SJSA1 (cell line): Measurements from ENCODE around the gene NIT2. TPM values are rescaled to one million over a fixed set of nuclear protein-coding genes. Genes with fewer than 3 reads are reported as not detected.
A peak's percentile ranks its signal among the peaks of the same experiment; 100 is the strongest.

ENCODE experiments used
- DNase-seq, 2 experiments: peaks; one replicate each; pipeline ENCODE4 v3.0.0-alpha.2; 2015 to 2020; ENCODE audit warnings: low spot score in 2 of 2, low read depth in 1 of 2
- H3K27ac ChIP-seq: fragments of 250-450 bp; sonication (Bioruptor Pico); 2 replicates; pipeline ENCODE4 v1.5.1; 2020; ENCODE audit warnings: mild to moderate bottlenecking, moderate library complexity
- H3K27me3 ChIP-seq: fragments of 250-450 bp; sonication (Bioruptor Pico); replicated peaks from 2 replicates; pipeline ENCODE4 v1.5.1; 2020; ENCODE audit warnings: mild to moderate bottlenecking, moderate library complexity
- H3K36me3 ChIP-seq: fragments of 250-450 bp; sonication (Bioruptor Pico); 2 replicates; pipeline ENCODE4 v1.5.1; 2020; ENCODE audit warnings: mild to moderate bottlenecking
- H3K4me1 ChIP-seq: fragments of 250-450 bp; sonication (Bioruptor Pico); replicated peaks from 2 replicates; pipeline ENCODE4 v1.6.1; 2021; ENCODE audit warnings: mild to moderate bottlenecking
- H3K4me3 ChIP-seq: fragments of 250-450 bp; sonication (Bioruptor Pico); 2 replicates; pipeline ENCODE4 v1.5.1; 2020; ENCODE audit warnings: mild to moderate bottlenecking
- H3K9me3 ChIP-seq: fragments of 250-450 bp; sonication (Bioruptor Pico); replicated peaks from 2 replicates; pipeline ENCODE4 v1.5.1; 2020; ENCODE audit warnings: mild to moderate bottlenecking
- total RNA-seq: library from RNA; depleted of rRNA; stranded (reverse); fragments of >200 nt; shearing (Covaris generic); gene quantifications from 2 replicates; pipeline ENCODE4 v1.2.3, GENCODE V29; 2014

The NIT2 gene
- total RNA-seq, 1 experiment from 2014 or later: 34.2 TPM

DNA sequence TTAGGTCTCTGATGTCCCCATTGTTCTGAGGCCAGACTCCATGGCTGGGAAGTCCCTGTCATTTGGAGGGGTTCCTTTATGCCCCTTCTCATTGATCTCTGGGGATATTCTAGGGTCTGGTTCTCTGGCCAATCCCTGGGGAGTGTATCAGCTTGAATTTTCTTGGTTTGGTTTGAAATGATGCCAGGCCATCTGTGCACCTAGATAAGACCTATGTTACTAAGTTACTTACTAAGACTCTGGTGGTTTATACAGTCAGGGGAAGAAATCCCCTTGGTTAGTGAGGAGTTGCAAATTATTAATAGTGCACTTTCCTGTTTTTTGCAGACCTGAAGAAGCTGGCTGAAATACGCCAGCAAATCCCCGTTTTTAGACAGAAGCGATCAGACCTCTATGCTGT lies 20.3 kb downstream of the NIT2 start:
- no peaks in the 10 kb centered on the region for H3K27me3 ChIP-seq
- H3K4me1 ChIP-seq: no peaks in the 10 kb centered on the region
- DNase-seq: no peak
- H3K9me3 ChIP-seq: no peaks in the 10 kb centered on the region
- no peak overlapping the region for H3K4me3 ChIP-seq
- no peak overlapping the region for H3K27ac ChIP-seq
- H3K36me3 ChIP-seq: peaks cover 43% of the 10 kb centered on the region

DNA sequence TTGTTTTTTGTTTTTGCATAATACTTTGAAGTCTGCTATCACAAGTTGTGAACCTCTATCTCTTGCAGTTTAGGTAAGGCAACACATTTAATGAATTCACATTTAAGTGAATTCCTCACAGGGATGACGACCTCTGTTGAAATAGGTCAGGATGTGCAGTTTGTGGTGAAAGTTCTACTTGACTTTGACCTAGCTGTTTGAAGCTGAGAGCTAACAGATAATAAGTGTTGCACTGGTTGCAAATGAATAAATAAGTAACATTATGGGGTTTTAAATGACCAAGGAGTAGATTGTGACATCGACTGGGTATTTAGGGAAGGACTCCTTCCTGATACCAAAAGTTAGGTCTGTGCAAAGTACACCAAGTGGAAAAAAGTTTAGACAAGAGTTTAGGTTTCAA lies 23.9 kb downstream of the NIT2 start:
- no peak overlapping the region for H3K27ac ChIP-seq
- no peaks in the 10 kb centered on the region for H3K27me3 ChIP-seq
- H3K4me1 ChIP-seq: no peaks in the 10 kb centered on the region
- H3K9me3 ChIP-seq: no peaks in the 10 kb centered on the region
- H3K36me3 ChIP-seq: peaks cover 40% of the 10 kb centered on the region
- DNase-seq: no peak
- H3K4me3 ChIP-seq: no peak overlapping the region

DNA sequence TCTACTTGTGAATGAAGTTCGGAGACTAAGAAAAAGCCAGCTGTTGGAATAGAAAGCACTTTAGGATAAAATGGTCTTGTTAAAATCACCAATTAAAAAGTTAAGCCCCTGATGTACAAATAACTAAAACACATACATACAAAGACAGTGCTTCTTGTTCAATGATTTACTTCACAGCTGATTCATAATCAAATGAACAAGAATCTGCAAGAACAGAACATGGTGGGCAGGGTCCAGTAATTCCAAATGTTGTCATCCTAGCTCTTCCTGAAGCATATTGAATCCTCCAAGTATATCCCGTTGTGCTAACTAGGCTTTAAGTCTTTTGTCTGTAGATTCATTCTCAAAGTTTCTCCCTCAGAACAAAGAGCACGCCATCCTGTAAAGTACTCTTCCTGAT lies 24.5 kb downstream of the NIT2 start:
- Histone ChIP-seq H3K27ac (no peak overlapping the region), H3K4me1 (no peaks in the 10 kb centered on the region), H3K36me3 (peaks cover 40% of the 10 kb centered on the region), H3K4me3 (no peak overlapping the region), H3K9me3 (no peaks in the 10 kb centered on the region), H3K27me3 (no peaks in the 10 kb centered on the region)
- DNase-seq: no peak

DNA sequence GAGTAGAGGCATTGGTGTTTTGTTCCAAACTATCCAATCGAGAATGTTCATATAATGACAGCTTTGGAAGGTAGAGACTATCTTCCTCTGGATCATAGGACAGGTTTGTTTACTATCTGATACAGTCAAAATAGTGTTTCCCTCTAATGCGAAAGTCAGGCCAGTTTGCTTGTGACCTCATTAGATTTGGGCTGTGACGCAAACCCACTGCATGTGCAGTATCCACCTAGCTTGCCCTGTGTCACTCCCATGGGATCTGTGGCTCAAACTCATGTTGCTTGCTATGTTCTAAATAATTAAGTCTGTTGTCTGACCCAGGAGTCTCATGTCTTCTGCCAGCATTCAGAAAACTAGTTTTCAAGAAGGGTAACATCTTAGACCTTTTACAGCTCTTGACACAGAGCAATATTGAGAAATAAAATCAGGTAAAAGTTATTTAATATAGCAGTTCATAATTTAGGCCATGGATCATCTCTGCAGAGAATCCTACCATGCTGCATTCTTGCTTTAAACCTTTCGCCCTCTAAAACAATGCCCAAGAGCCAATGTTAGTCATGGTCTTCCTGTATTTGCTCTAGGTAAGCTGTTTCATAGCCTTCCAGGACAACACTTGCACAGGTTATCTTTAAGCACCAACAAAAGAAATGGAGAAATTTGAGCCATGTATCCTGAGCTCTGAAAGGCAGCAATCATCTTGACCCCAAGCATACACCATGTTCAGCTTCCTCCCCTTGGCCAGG lies 26.4 kb downstream of the NIT2 start:
- Histone ChIP-seq H3K27ac (no peak overlapping the region), H3K4me1 (no peaks in the 10 kb centered on the region), H3K36me3 (peaks cover 49% of the 10 kb centered on the region), H3K9me3 (no peaks in the 10 kb centered on the region), H3K4me3 (no peak overlapping the region), H3K27me3 (no peaks in the 10 kb centered on the region)
- DNase-seq: no peak

DNA sequence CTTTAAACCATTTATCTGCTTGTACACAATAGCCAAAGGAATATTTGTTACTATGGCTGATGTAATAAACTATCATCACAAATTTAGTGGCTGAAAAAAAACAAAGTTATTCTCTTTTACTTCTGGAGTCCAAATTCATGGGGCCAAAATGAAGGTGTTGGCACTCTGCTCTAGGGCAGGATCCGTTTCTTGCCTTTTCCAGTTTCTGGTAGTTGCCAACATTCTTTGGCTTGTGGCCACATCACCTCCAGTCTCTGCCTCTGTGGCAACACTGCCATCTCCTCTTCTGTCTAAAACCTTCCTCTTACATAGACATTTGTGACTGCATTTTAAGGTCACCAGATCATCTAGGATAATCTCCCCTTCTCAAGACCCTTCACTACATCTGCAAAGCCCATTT lies 27.3 kb downstream of the NIT2 start:
- DNase-seq: no peak

DNA sequence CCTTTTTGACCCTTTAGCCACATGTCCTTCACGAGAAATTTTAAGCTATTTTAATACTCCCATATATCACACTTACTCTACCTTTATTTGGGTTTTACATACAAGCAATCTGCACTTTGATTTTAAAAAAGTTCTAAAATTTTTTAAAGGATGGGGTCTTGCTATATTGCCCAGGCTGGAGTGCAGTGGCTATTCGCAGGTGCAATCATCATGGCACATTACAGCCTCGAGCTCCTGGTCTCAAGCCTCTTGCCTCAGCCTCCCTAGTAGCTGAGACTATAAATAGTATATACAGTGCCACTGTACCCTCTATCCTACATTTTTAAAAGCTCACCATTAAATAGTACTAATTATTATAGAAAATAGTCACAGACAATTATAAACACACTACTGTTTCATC lies 29.9 kb downstream of the NIT2 start:
- Histone ChIP-seq H3K4me3 (no peak overlapping the region), H3K9me3 (no peaks in the 10 kb centered on the region), H3K27me3 (no peaks in the 10 kb centered on the region), H3K36me3 (peaks cover 74% of the 10 kb centered on the region), H3K27ac (no peak overlapping the region), H3K4me1 (no peaks in the 10 kb centered on the region)
- DNase-seq: no peak

More for the DNA sequence above, 27.3 kb downstream of the NIT2 start:
- H3K9me3 ChIP-seq: no peaks in the 10 kb centered on the region
- no peaks in the 10 kb centered on the region for H3K4me1 ChIP-seq
- peaks cover 56% of the 10 kb centered on the region for H3K36me3 ChIP-seq
- no peak overlapping the region for H3K4me3 ChIP-seq
- H3K27me3 ChIP-seq: no peaks in the 10 kb centered on the region
- H3K27ac ChIP-seq: no peak overlapping the region

DNA sequence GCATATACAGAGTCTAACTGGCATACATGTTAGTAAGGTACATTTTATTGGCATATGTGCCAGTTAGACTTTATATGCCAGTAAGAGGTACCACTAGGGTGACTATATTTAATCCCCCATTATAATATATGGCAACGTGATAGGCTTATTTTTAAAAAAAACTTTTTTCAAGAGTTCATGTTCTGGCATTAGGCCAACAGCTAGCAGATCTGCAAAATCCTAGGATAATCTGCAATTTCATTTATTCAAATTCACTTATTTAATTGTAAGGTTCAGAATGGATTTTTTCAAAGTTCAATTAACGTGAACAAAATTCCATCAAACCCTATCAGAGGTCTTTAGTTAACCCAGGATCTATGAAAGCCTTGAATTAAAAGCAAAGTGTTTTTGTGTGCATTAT lies 31.9 kb downstream of the NIT2 start:
- Histone ChIP-seq H3K27me3 (no peaks in the 10 kb centered on the region), H3K4me3 (no peak overlapping the region), H3K4me1 (no peaks in the 10 kb centered on the region), H3K36me3 (peaks cover 80% of the 10 kb centered on the region), H3K27ac (no peak overlapping the region), H3K9me3 (no peaks in the 10 kb centered on the region)
- no peak for DNase-seq

DNA sequence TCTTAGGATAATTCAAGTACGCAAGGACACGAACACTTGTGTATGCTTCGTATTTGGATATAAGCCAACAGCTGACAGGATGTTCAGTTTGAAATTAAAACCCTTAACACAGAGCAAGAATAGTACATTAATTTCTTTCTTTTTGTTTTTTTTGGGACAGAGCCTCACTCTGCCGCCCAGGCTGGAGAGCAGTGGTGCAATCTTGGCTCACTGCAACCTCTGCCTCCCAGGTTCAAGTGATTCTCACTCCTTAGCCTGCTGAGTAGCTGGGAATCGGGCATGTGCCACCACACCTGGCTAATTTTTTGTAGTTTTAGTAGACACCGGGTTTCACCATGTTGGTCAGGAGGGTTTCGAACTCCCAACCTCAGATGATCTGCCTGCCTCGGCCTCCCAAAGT lies 33.9 kb downstream of the NIT2 start:
- Histone ChIP-seq H3K36me3 (peaks cover 76% of the 10 kb centered on the region), H3K4me1 (no peaks in the 10 kb centered on the region), H3K27ac (no peak overlapping the region), H3K9me3 (no peaks in the 10 kb centered on the region), H3K27me3 (no peaks in the 10 kb centered on the region), H3K4me3 (no peak overlapping the region)
- DNase-seq: no peak

DNA sequence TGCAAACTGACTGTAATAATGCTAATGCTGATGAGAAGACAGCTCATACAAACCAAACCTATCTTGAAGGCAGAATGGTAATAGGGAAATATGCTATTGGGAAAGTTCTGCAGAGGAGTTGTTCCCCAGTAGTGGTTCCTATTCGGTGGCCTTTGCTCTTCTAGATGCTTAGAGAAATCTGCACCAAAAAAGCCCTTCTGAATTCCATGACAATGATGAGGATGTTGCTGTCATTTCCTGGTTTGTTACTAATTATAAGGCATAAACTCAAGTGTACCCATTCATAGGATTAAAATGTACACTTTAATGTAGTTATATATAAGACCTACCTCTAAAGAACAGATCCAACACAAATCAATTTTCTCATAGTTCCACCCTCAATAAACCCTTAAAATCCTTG lies 36.2 kb downstream of the NIT2 start:
- Histone ChIP-seq H3K27ac (no peak overlapping the region), H3K9me3 (no peaks in the 10 kb centered on the region), H3K36me3 (peaks cover 60% of the 10 kb centered on the region), H3K4me1 (no peaks in the 10 kb centered on the region), H3K27me3 (no peaks in the 10 kb centered on the region), H3K4me3 (no peak overlapping the region)
- no peak for DNase-seq

DNA sequence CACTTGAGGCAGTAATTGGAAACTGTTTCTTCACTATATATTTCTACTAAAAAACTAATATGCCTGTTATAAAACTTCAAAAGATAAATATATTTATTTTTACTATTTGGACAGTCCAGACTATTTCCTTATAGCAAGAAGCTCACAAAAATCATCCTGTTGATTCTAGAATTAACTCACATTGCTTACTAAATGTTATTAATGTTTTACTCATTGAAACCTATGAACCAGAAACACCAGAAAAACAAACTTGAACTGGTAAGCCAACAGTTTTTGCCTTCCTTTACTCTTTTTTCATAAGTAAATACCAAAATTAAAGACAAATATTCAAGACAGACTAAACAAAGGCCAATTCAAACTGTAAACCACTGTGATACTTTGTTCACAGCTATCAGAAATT lies 40.0 kb downstream of the NIT2 start:
- Histone ChIP-seq H3K9me3 (no peaks in the 10 kb centered on the region), H3K4me1 (no peaks in the 10 kb centered on the region), H3K36me3 (peaks cover 56% of the 10 kb centered on the region), H3K4me3 (no peak overlapping the region), H3K27ac (no peak overlapping the region), H3K27me3 (no peaks in the 10 kb centered on the region)
- no peak for DNase-seq

DNA sequence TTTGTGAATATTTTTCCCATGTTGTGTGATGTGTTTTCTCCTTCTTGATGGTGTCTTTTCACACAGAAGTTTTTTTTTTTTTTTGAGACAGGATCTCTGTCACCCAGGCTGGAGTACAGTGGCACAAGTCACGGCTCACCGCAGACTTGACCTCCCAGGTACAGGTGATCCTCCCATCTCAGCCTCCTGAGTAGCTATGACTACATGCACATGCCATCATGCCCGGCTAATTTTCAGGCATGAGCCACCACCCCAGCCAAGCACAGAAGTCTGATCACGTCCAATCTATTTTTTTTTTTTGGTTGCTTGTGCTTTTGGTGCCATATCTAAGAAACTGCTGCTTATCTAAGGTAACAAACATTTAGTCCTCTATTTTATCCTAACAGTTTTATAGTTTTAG lies 41.7 kb downstream of the NIT2 start:
- peaks cover 56% of the 10 kb centered on the region for H3K36me3 ChIP-seq
- H3K27ac ChIP-seq: no peak overlapping the region
- H3K4me3 ChIP-seq: no peak overlapping the region
- H3K27me3 ChIP-seq: no peaks in the 10 kb centered on the region
- no peaks in the 10 kb centered on the region for H3K9me3 ChIP-seq
- H3K4me1 ChIP-seq: no peaks in the 10 kb centered on the region
- DNase-seq: no peak

DNA sequence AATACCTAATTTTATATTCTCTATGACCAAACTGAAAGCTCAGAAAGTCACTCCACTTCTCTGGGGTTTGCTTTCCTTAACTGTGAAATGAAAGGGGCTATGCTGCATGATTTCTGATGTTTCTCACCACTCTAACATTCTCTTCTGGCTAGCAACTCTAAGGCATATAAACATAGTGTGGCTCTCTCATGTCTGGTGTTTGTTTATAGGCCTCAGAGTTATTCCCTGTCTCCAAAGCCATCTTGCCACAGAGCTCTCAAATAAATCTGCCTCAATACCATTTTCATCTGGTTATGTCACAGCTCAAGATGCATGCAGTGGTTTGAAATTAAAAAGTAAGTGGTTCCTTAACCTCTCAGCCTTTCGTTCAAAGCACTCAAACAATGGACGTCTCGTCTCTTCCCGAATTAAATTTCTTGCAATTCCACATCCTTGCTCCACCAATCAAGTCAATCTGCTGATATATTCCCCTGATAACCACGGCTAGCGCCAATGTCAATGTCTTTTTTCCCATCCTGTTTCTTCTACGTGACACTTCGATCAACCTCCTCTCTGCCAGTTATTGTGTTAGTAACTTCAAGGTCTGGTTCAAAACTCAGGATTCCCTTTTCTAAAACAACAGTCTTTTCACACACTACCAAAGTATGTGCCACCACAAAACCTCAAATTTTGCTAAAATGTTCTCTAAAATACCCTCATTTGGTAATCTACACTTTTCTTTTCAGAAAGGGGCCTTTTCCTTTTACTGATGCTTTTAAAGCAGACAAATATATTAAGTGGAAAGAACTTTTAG lies 50.4 kb downstream of the NIT2 start:
- H3K27me3 ChIP-seq: no peaks in the 10 kb centered on the region
- peaks cover 25% of the 10 kb centered on the region for H3K4me1 ChIP-seq
- H3K27ac ChIP-seq: peak overlapping the region; percentile 42
- no peaks in the 10 kb centered on the region for H3K9me3 ChIP-seq
- no peak overlapping the region for H3K4me3 ChIP-seq
- DNase-seq: peak in 1 of 2 experiments; percentile 18
- peaks cover 69% of the 10 kb centered on the region for H3K36me3 ChIP-seq

DNA sequence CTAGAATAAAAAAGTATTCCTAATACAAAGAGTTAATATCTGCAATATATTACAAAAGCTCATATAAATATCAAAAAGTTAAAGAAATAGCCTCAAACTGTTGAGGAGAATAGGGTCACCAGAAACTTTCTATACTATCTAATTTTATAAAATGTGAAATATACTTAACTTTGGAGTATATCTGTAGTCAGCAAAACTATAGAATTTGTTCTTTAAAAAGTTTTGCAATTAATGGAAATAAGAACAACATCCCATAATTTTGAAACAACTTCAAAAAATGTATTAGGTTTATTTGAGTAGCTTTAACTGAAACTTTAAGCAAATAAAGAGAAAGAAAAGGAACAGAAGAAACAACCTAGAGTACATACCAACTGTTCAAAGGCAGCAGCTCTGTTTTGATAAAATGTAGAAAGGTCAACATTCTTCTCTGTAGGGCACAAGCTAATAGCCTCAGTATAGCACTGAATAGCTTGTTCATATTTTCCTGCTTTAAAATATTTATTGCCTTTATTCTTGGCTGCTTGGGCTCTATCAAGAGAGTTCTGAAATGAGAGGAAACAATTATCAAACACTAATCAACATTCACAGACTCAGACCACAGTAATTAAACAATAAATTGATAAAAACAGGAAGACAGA lies 52.0 kb downstream of the NIT2 start:
- H3K4me3 ChIP-seq: no peak overlapping the region
- H3K36me3 ChIP-seq: peaks cover 65% of the 10 kb centered on the region
- DNase-seq: no peak
- no peaks in the 10 kb centered on the region for H3K27me3 ChIP-seq
- H3K9me3 ChIP-seq: 0 out of 2 replicates have a peak, but pooled peaks cover 2% of the 10 kb centered on the region
- H3K27ac ChIP-seq: no peak overlapping the region
- peaks cover 25% of the 10 kb centered on the region for H3K4me1 ChIP-seq

DNA sequence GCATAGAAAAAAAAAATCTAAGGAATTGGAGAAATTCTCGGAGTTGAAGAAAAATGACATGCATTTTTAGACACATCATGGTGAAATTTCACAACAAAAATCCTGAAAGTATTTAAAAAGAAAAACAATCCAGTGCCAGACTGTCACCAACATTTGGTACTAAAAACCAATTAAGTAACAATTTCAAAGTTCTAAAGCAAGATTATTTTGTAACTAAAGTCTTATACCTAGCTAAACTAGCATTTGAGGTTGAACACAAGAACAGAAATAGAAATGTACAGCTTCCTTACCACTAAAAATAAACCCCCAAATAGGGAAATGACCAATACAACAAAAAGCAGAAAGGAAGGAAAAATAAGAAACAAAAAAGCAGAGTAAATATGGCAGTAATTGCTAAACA lies 54.5 kb downstream of the NIT2 start:
- peaks cover 46% of the 10 kb centered on the region for H3K36me3 ChIP-seq
- no peak for DNase-seq
- peaks cover 25% of the 10 kb centered on the region for H3K4me1 ChIP-seq
- H3K27me3 ChIP-seq: no peaks in the 10 kb centered on the region
- H3K4me3 ChIP-seq: no peak overlapping the region
- H3K9me3 ChIP-seq: 0 out of 2 replicates have a peak, but pooled peaks cover 2% of the 10 kb centered on the region
- H3K27ac ChIP-seq: no peak overlapping the region
